Stimulated activated CD8-positive, alpha-beta memory T cell treated with anti-CD3 and anti-CD28 coated beads, Interleukin-12 subunit alpha, Interleukin-12 subunit beta, amount 100 ng/mL, for 24 hours (primary cell): Measurements from ENCODE around the gene CD58.

ENCODE experiments used
- DNase-seq: peaks from one replicate; pipeline ENCODE4 v3.0.0-alpha.2; 2020; ENCODE audit errors: extremely low read depth

The CD58 gene

DNA sequence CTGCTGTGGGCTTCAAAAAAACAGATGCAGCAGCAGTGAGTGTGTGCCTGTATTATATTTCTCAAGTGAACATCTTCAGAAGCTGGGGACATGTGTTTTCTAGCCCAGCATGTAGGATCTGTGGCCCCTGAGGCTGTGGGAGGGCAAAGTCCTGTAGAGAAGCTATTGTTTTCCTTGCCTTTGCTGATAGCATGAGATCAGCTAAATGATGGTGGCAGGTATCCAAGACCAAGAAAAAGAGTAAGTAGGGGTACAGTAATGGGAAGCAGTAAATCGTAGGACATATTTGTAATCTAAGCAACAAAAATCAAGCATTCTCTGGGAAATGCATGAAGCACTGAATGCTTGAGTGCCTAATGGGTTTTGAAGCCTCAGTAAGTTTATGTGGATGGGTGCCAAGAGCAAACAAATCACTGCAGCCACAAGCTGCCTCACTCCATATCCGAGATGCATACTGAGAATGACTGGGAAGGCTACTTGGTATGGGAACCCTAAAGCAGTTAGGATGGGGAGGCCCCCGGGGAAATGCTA is 98.3 kb downstream of the CD58 start:
- no peak for DNase-seq

DNA sequence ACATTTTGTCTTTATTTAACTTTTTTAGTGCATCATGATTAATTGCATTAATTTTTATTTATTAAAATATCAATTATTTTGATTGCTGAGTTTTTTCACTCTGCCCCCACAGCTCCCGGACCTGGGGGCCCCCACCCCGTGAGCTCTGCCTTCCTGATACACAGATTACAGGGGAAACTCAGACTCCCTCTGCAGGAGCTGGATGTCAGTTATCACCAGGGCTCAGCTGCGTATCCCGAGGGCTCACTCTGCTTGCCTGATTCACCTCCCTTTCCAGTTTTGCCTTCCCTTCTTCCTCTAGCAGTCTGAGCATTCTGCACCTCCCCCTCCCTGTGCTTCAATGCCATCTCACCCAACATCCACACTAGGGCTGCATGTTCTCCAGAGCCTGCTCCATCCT is 99.6 kb downstream of the CD58 start:
- DNase-seq, result no peak

DNA sequence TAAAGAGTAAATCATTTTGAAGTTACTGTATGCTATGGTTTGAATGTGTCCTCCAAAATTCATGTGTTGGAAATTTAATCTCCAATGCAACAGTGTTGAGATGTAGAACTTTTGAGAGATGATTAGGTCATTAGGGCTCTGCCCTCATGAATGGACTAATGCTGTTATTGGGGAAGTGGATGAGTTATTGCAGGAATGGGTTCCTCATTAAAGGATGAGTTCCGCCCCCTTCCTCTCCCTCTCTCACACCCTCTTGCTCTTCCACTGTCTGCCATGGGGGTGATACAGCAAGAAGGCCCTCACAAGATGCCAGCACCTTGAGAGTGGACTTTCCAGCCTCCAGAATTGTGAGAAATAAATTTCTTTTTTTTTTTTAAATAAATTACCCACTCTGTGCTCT is 100.2 kb downstream of the CD58 start:
- DNase-seq, result no peak

GRCh38 chr1:116466810-116467557 is 103.8 kb downstream of the CD58 start:
- DNase-seq, result no peak

GRCh38 chr1:116465845-116466685 is 104.8 kb downstream of the CD58 start:
- DNase-seq, result no peak

- DNase-seq, result no peak
Observed at GRCh38 chr1:116465477-116465844, 105.4 kb downstream of the CD58 start.
